Left lung (tissue), 10 donors: ENCODE data around the gene SHISA7. TPM values are rescaled to one million over a fixed set of nuclear protein-coding genes. Genes with fewer than 3 reads are reported as not detected.
A peak's percentile ranks its signal among the peaks of the same experiment; 100 is the strongest.
"Not testable (repeated sequence)": the region's sequence is repeated elsewhere in the genome, so short reads cannot be mapped to it uniquely, and the experiment has no call there.

ENCODE experiments used
- ATAC-seq: fragments of 200-7000 bp; cut with Tn5 transposase; one replicate; pipeline ENCODE4 v1.9.1; 2020; ENCODE audit warnings: moderate library complexity
- DNase-seq, 4 donors: peaks; one replicate each; pipeline ENCODE4 v3.0.0-alpha.2; 2013 to 2020
- H3K27ac ChIP-seq, 2 donors: fragments of 200-600 bp; sonication (generic) in 1 of 2; one replicate each; pipeline versions ENCODE4 v1.5.0 to v1.8.0; 2020 to 2021
- H3K27me3 ChIP-seq, 2 donors: fragments of 200-600 bp; sonication (generic) in 1 of 2; one replicate each; pipeline versions ENCODE4 v1.5.0 to v1.8.0; 2020 to 2021
- H3K36me3 ChIP-seq, 2 donors: fragments of 200-600 bp; sonication (generic) in 1 of 2; one replicate each; pipeline versions ENCODE4 v1.5.0 to v1.8.0; 2020 to 2021
- H3K4me1 ChIP-seq, 2 donors: fragments of 200-600 bp; one replicate each; pipeline ENCODE4 v1.8.0; 2021
- H3K4me3 ChIP-seq, 2 donors: fragments of 200-600 bp; sonication (generic) in 1 of 2; one replicate each; pipeline versions ENCODE4 v1.5.0 to v1.8.0; 2020 to 2021; ENCODE audit warnings: mild to moderate bottlenecking in 1 of 2
- H3K9me3 ChIP-seq, 2 donors: fragments of 200-600 bp; sonication (generic) in 1 of 2; one replicate each; pipeline versions ENCODE4 v1.5.0 to v1.8.0; 2020 to 2021
- intact Hi-C, 2 donors: fragments of 100-400 bp; cut with DNase I; formaldehyde crosslinking; loops; one replicate each; pipeline versions ENCODE4 v1.11.2 to v1.14.2; 2022
- polyA plus RNA-seq, 6 donors: library from polyadenylated mRNA; unstranded; fragments of 120-200 nt; gene quantifications; one replicate each; pipeline ENCODE4 v1.2.1, GENCODE V29; 2013; ENCODE audit not compliant: insufficient read length in 6 of 6
- total RNA-seq, 2 donors: library from RNA; stranded (reverse); fragmentation: NEBNext Ultra II Directional; extraction: Animal tissue kit (Norgen Biotek cat#: 25700); gene quantifications; one replicate each; pipeline ENCODE4 v1.2.1, GENCODE V29; 2021
- TF ChIP-seq, protein P1 (sequence below), 2 donors: fragments of 200-600 bp; sonication (generic) in 1 of 2; IDR thresholded peaks; one replicate each; pipeline versions ENCODE4 v1.5.0 to v1.8.0; 2021; ENCODE audit warnings: antibody characterized with exemption in 2 of 2
- donor health status: DM: no; HTN: yes; CAD: no.
- donor health status: DM: no; HTN: no; CAD: no.

Gene SHISA7
- total and polyA plus RNA-seq, 8 donors, result 0.11 to 0.23 (median 0.20) TPM; not detected in 2

DNA sequence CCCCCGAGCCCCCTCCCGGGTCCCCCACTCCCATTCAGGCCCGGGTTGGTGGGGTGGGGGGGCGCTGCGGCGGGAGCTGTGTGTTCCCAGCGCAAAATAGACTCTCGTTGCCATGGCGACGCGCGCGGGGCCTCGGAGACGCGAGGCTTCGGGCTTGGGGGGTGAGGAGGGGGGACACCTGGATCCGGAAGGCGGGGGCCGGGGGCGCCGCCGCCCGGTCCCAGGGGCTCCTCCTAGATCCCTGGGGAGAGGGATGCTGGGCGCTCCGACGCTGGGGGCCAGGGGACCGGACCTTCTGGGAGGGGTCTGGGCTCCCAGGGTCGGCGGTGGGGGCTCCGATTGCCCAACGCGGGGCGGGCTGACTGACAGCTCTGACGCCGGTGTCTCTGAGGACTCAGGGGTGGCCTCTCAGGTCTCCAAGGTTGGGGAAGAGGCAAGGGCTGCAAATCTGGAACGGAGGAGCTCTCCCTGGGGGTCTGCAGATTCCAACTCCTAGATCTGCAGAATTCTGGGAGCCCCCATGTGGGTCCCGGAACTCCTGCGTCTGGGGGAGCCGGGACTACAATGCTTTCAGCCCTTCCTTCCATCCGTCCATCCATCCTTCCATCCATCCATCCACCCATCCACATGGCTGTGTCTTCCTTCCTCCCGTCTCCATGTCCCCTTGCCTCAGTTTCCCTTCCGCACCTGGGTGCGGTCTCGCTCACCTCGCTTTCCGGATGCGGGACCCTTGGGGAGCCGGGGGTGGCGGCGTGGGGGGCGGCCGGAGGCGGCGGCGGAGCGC is 9.1 kb upstream of the SHISA7 start:
- Histone ChIP-seq H3K4me3 (no peak overlapping the region), H3K36me3 (peaks cover 0 to 8% of the 10 kb centered on the region in 2 donors), H3K9me3 (no peaks in the 10 kb centered on the region), H3K27ac (no peak overlapping the region), H3K4me1 (peaks cover 0 to 15% of the 10 kb centered on the region in 2 donors), H3K27me3 (peaks cover 21 to 42% of the 10 kb centered on the region in 2 donors)
- DNase-seq, result peak in 2 of 4 donors; percentile 29 to 57
- TF ChIP-seq, protein P1, sequence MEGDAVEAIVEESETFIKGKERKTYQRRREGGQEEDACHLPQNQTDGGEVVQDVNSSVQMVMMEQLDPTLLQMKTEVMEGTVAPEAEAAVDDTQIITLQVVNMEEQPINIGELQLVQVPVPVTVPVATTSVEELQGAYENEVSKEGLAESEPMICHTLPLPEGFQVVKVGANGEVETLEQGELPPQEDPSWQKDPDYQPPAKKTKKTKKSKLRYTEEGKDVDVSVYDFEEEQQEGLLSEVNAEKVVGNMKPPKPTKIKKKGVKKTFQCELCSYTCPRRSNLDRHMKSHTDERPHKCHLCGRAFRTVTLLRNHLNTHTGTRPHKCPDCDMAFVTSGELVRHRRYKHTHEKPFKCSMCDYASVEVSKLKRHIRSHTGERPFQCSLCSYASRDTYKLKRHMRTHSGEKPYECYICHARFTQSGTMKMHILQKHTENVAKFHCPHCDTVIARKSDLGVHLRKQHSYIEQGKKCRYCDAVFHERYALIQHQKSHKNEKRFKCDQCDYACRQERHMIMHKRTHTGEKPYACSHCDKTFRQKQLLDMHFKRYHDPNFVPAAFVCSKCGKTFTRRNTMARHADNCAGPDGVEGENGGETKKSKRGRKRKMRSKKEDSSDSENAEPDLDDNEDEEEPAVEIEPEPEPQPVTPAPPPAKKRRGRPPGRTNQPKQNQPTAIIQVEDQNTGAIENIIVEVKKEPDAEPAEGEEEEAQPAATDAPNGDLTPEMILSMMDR (IDR thresholded peaks at IDR 0.05), result no peak
- intact Hi-C loops, result no loop called here
- no peak for ATAC-seq

DNA sequence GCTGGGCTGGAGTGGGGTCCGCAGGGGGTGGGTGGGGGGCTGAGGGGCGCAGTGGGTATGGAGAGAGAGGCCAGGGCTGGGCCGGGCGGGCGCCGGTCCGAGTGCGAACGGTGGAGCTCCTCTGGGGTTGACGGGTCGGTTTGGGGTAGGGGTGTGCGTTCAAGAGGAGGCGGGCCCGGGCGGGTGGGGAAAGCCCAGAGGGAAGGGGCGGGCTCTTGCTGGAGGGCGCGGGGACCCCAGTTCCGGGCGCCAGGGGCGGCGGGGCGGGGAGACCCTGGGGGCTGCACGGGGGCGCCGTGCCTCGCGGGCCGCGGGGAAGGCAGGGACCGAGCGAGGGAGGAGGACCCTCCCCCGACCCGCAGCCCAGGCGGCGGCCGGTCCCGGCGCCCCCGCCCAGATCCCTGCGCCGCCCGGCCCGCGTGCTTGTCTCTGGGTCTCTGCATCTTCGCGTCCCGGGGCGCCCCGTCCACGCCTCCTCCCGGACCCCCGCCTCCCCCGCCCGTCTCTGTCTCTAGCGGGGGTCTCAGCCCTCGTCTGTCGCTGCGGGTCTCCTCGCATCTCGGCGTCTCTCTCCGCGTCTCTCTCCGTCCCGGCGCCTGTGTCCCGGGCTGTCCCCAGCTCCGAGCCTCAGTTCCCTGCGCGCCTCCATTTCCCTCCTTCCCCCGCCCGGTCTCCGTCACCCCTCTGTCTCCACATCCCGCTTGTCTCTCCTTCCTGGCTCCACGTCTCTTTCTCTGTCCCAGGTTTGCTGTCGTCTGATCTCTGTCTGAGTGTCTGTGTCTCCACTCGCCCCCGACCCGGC is 8.3 kb upstream of the SHISA7 start:
- no peak for ATAC-seq
- H3K4me3 ChIP-seq, result no peak overlapping the region

DNA sequence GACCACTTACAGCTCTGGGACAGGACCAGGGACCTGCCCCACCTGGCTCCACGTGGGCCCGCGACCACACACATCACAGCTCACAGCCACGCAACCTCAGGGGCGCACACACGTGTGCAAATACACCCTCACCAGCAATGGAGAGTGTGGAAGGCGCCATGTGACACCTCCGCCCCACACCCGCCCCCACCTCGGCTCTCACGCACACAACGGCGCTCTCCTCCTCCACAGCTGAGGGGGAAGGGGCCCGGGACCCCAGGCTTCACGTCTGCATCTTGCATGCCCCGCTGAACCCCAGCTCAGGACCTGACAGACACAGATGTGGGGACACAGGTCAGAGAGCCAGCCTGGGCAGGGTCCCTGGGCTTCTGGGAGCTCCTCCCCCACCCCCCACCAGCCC is 6.4 kb upstream of the SHISA7 start:
- intact Hi-C loops, result no loop called here
- TF ChIP-seq, protein P1 (IDR thresholded peaks at IDR 0.05), result no peak
- Histone ChIP-seq H3K27me3 (peaks cover 31 to 68% of the 10 kb centered on the region in 2 donors), H3K4me1 (peaks cover 0 to 15% of the 10 kb centered on the region in 2 donors), H3K27ac (no peak overlapping the region), H3K9me3 (no peaks in the 10 kb centered on the region), H3K4me3 (no peak overlapping the region), H3K36me3 (no peaks in the 10 kb centered on the region)
- ATAC-seq (no peak), DNase-seq (peak in 1 of 4 donors; percentile 49)

More for the DNA sequence above, 8.3 kb upstream of the SHISA7 start:
- TF ChIP-seq, protein P1 (IDR thresholded peaks at IDR 0.05), result no peak
- DNase-seq, result no peak
- Histone ChIP-seq H3K9me3 (no peaks in the 10 kb centered on the region), H3K27me3 (peaks cover 21 to 49% of the 10 kb centered on the region in 2 donors), H3K36me3 (peaks cover 0 to 8% of the 10 kb centered on the region in 2 donors), H3K27ac (no peak overlapping the region), H3K4me1 (peaks cover 0 to 15% of the 10 kb centered on the region in 2 donors)
- intact Hi-C loops, result no loop called here

DNA sequence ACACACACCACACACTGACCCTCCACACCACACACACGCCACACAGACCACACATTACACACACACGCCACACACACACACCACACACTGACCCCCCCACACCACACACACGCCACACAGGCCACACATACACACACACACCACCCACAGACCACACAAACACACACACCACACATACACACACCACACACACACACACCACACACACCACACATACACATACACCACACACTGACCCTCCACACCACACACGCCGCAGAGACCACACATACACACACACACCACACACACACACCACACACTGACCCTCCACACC is 5.0 kb upstream of the SHISA7 start:
- intact Hi-C loops, H3K9me3 ChIP-seq, H3K36me3 ChIP-seq, H3K27ac ChIP-seq, H3K4me3 ChIP-seq, DNase-seq, ATAC-seq: not testable (repeated sequence)
- Histone ChIP-seq H3K27me3 (peaks cover 42 to 82% of the 10 kb centered on the region in 2 donors), H3K4me1 (peaks cover 0 to 15% of the 10 kb centered on the region in 2 donors)

DNA sequence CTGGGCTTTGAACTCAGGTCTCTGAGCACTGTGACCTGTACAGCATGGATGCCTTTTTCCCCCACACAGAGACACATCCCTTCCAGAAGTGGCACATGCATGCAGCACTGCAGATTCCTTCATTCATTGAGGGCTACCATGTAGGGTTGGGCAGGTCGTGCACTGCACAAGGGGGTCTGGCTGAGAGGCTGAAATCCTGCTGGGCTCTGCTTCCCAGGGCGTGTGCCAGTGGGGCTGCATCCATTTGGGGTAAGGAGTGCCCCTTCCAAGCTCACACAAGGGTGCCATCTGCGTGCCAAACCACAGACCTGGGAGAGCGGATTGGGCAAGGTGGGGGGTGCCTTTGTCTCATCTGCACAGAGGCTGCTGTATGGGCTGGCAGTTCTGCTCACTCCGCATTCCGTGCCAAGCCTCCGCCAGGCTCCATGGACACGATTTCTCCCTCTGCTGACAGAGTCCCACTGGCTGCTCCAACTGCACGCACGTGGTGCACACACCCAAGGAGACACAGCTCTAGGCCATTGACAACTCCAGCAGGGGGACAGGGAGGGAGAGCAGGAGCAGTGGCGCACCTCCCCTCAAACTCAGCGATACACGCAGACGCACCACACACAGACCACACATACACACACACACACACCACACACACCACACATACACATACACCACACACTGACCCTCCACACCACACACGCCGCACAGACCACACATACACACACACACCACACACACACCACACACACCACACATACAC is 4.5 kb upstream of the SHISA7 start:
- H3K27ac ChIP-seq, result no peak overlapping the region
- H3K36me3 ChIP-seq, result no peaks in the 10 kb centered on the region
- DNase-seq (peak in 1 of 4 donors; percentile 20), ATAC-seq (no peak)
- peaks cover 0 to 14% of the 10 kb centered on the region in 2 donors for H3K4me1 ChIP-seq
- H3K9me3 ChIP-seq, result no peaks in the 10 kb centered on the region
- peaks cover 43 to 82% of the 10 kb centered on the region in 2 donors for H3K27me3 ChIP-seq
- intact Hi-C loops, result no loop called here
- TF ChIP-seq, protein P1 (IDR thresholded peaks at IDR 0.05), result no peak
- no peak overlapping the region for H3K4me3 ChIP-seq
